Activated naive CD4-positive, alpha-beta T cell treated with anti-CD3 and anti-CD28 coated beads, Interleukin-2, amount 10 ng/mL, durations not matched to agents 7 days and 5 days (primary cell): Measurements from ENCODE around the gene DNAJC17.

Source experiments
- CTCF ChIA-PET: fragments of 350-600 bp; sonication (Branson Sonifier 250); formaldehyde crosslinking; loops from one replicate; lab custom pipeline; 2021; ENCODE audit warnings: antibody characterized with exemption; lab: Charles Lee
- DNase-seq: peaks from one replicate; pipeline ENCODE4 v3.0.0-alpha.2; 2020
- H3K27ac Mint-ChIP-seq: one replicate; pipeline ENCODE4 v1.8.0; 2021; ENCODE audit warnings: mild to moderate bottlenecking, moderate library complexity, mixed read lengths
- H3K27me3 Mint-ChIP-seq: one replicate; pipeline ENCODE4 v1.8.0; 2021; ENCODE audit warnings: mild to moderate bottlenecking, mixed read lengths
- H3K36me3 Mint-ChIP-seq: one replicate; pipeline ENCODE4 v1.8.0; 2021; ENCODE audit warnings: mixed read lengths
- H3K4me1 Mint-ChIP-seq: one replicate; pipeline ENCODE4 v1.8.0; 2021; ENCODE audit warnings: mixed read lengths
- H3K4me3 Mint-ChIP-seq: one replicate; pipeline ENCODE4 v1.8.0; 2021; ENCODE audit warnings: mild to moderate bottlenecking, moderate library complexity, mixed read lengths
- H3K9me3 Mint-ChIP-seq: one replicate; pipeline ENCODE4 v1.8.0; 2021; ENCODE audit warnings: mixed read lengths

DNAJC17 gene

DNA sequence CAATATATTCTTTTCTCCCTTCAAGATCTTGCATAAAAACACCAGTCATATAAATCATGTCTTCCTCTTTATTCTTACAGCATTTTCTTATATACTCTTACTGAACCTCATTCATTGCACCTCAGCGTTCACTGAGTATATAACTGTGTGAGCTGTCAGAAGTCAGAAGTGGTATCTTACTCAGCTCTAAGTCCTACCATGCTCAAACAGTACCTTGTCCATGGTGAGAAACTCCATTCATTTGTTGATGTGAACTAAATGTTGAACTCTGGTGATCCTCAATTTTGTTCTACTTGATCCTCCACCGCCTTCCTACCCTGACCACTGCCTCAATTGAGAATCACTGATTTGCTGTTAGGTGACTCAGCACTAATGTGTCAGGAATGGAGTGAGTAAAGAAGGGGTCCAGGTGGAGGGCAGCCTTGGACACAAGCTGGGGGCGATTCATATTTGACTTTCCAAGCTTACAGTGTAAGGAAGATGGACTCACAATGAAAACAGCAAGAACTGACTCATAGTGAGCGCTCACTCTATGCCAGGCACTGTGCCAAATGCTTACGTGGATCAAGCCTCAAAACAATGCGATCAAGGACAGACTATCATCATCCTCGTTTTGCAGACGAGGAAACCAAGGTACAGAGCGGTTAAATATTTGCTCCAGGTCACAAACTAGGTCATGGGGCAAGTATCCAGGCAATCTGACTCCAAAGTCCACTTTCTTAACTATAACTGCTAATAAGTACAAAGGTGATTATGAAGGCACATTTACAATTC, 13.9 kb downstream of the DNAJC17 start:
- H3K27ac Mint-ChIP-seq = no peak overlapping the region
- H3K4me1 Mint-ChIP-seq = peaks cover 13% of the 10 kb centered on the region
- no peak overlapping the region for H3K4me3 Mint-ChIP-seq
- DNase-seq = no peak
- no peaks in the 10 kb centered on the region for H3K9me3 Mint-ChIP-seq
- H3K36me3 Mint-ChIP-seq = peaks cover 12% of the 10 kb centered on the region
- H3K27me3 Mint-ChIP-seq = no peaks in the 10 kb centered on the region
- CTCF ChIA-PET = interaction anchor here (0.6 to 1.8 kb wide), 3 partner anchors 10 to 285 kb away, joined by 3 to 6 read pairs (median 3); no protein-coding TSS in a partner anchor

DNA sequence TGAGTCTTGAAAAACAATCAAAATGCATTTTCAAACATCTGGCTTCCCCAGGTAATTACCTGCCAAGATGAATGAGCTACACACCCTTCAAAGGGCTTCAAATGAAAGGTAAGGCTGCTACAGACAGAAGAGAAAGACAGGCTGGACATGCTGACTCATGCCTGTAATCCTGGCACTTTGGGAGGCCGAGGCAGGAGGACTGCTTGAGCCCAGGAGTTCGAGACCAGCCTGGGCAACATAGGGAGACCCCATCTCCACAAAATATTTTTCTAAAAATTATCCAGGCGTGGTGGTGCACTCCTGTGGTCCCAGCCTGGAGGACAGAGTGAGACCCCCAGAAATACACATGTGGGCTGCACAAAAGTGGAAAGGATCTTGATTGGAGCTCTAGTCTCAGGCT, 14.9 kb downstream of the DNAJC17 start:
- Mint-ChIP-seq H3K27ac (peak overlapping the region; percentile 62), H3K36me3 (peaks cover 8% of the 10 kb centered on the region), H3K27me3 (no peaks in the 10 kb centered on the region), H3K9me3 (no peaks in the 10 kb centered on the region), H3K4me3 (no peak overlapping the region), H3K4me1 (peaks cover 18% of the 10 kb centered on the region)
- CTCF ChIA-PET = interaction anchor here (0.8 to 1.8 kb wide), 2 partner anchors 9 to 284 kb away, joined by 3 to 6 read pairs; no protein-coding TSS in a partner anchor
- no peak for DNase-seq

GRCh38 chr15:40790718-40791117, 16.6 kb downstream of the DNAJC17 start:
- H3K4me3 Mint-ChIP-seq = no peak overlapping the region
- CTCF ChIA-PET = interaction anchor here (1.2 kb wide), 1 partner anchor 8 kb away, joined by 6 read pairs; no protein-coding TSS in a partner anchor
- no peak overlapping the region for H3K27ac Mint-ChIP-seq
- H3K4me1 Mint-ChIP-seq = peaks cover 27% of the 10 kb centered on the region
- H3K9me3 Mint-ChIP-seq = no peaks in the 10 kb centered on the region
- H3K36me3 Mint-ChIP-seq = peaks cover 10% of the 10 kb centered on the region
- no peaks in the 10 kb centered on the region for H3K27me3 Mint-ChIP-seq
- no peak for DNase-seq

- no peak overlapping the region for H3K4me3 Mint-ChIP-seq
- no peak overlapping the region for H3K27ac Mint-ChIP-seq
- CTCF ChIA-PET = no interaction called here
Observed at GRCh38 chr15:40789999-40790398, 17.3 kb downstream of the DNAJC17 start.

GRCh38 chr15:40789119-40789518, 18.2 kb downstream of the DNAJC17 start:
- no peaks in the 10 kb centered on the region for H3K27me3 Mint-ChIP-seq

More at GRCh38 chr15:40789999-40790398, 17.3 kb downstream of the DNAJC17 start:
- no peaks in the 10 kb centered on the region for H3K9me3 Mint-ChIP-seq
- DNase-seq = no peak
- peaks cover 26% of the 10 kb centered on the region for H3K4me1 Mint-ChIP-seq
- peaks cover 12% of the 10 kb centered on the region for H3K36me3 Mint-ChIP-seq
- no peaks in the 10 kb centered on the region for H3K27me3 Mint-ChIP-seq

GRCh38 chr15:40787991-40788390, 19.3 kb downstream of the DNAJC17 start:
- Mint-ChIP-seq H3K36me3 (peaks cover 13% of the 10 kb centered on the region), H3K27me3 (no peaks in the 10 kb centered on the region), H3K9me3 (no peaks in the 10 kb centered on the region), H3K4me3 (no peak overlapping the region), H3K27ac (peak overlapping the region; percentile 64), H3K4me1 (peaks cover 26% of the 10 kb centered on the region)
- no peak for DNase-seq
- CTCF ChIA-PET = interaction anchor here (1.1 to 1.7 kb wide), 3 partner anchors 63 to 104 kb away, joined by 3 read pairs; no protein-coding TSS in a partner anchor

More at GRCh38 chr15:40789119-40789518, 18.2 kb downstream of the DNAJC17 start:
- H3K27ac Mint-ChIP-seq = no peak overlapping the region
- peaks cover 16% of the 10 kb centered on the region for H3K36me3 Mint-ChIP-seq
- no peak for DNase-seq
- H3K4me1 Mint-ChIP-seq = peaks cover 26% of the 10 kb centered on the region
- H3K4me3 Mint-ChIP-seq = no peak overlapping the region
- H3K9me3 Mint-ChIP-seq = no peaks in the 10 kb centered on the region
- CTCF ChIA-PET = no interaction called here

DNA sequence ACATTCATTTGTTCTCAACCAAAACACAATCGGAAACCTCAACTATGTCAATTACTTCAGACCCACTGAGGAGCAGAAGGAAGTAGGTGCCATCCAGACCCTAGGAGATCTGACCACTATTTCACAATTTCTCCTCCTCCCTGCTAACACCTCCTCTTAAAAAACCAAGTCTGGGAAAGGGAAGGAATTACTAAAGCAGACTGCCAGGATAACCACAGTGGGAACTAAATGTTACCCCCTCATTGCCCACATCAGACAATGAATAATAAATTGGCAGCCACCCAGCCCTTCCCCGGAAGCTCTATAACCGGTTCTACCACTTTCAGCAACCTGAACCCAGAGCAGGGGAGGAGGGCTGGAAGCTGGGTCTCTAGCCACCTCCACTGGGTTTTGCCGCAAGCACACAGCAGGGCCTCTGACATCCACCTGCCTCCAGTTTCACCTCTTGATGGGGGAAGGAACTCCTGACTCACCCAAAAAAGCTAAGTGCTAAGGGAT, 19.9 kb downstream of the DNAJC17 start:
- CTCF ChIA-PET = interaction anchor here (1.1 to 1.7 kb wide), 3 partner anchors 62 to 105 kb away, joined by 3 read pairs; no protein-coding TSS in a partner anchor
- Mint-ChIP-seq H3K27ac (peak overlapping the region; percentile 64), H3K36me3 (peaks cover 15% of the 10 kb centered on the region), H3K4me3 (no peak overlapping the region), H3K4me1 (peaks cover 26% of the 10 kb centered on the region), H3K9me3 (no peaks in the 10 kb centered on the region), H3K27me3 (no peaks in the 10 kb centered on the region)
- peak; percentile 65 for DNase-seq

- Mint-ChIP-seq H3K4me3 (no peak overlapping the region), H3K27me3 (no peaks in the 10 kb centered on the region), H3K4me1 (peaks cover 26% of the 10 kb centered on the region), H3K27ac (no peak overlapping the region), H3K36me3 (peaks cover 10% of the 10 kb centered on the region), H3K9me3 (no peaks in the 10 kb centered on the region)
- DNase-seq = no peak
- CTCF ChIA-PET = interaction anchor here (0.7 to 2.2 kb wide), 8 partner anchors 11 to 106 kb away, joined by 3 to 6 read pairs (median 4); no protein-coding TSS in a partner anchor
Observed at GRCh38 chr15:40785814-40786213, 21.5 kb downstream of the DNAJC17 start.

DNA sequence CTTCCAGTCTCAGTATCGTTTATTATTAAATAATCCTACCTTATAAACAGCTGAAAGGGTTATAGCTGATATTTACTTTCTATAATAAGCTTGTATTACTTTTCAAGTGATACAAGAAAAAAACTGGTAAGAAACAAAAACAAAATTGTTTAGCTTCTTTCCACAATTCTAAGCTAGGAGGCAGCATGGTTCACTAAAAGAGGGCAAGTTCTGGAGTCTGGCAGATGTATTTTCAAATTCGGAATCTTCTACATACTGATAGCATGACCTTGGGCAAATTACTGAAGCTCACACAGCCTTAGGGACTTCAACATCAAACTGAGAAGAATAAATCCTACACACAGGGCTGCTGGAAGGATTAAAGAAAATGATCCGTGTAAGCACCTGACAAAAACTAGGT, 22.1 kb downstream of the DNAJC17 start:
- no peak overlapping the region for H3K27ac Mint-ChIP-seq
- no peaks in the 10 kb centered on the region for H3K27me3 Mint-ChIP-seq
- no peaks in the 10 kb centered on the region for H3K9me3 Mint-ChIP-seq
- CTCF ChIA-PET = interaction anchor here (0.6 to 2.2 kb wide), 9 partner anchors 11 to 109 kb away, joined by 3 to 6 read pairs (median 3); partner anchors contain the start of gene VPS18
- H3K36me3 Mint-ChIP-seq = peaks cover 10% of the 10 kb centered on the region
- DNase-seq = no peak
- H3K4me1 Mint-ChIP-seq = peaks cover 26% of the 10 kb centered on the region
- no peak overlapping the region for H3K4me3 Mint-ChIP-seq

DNA sequence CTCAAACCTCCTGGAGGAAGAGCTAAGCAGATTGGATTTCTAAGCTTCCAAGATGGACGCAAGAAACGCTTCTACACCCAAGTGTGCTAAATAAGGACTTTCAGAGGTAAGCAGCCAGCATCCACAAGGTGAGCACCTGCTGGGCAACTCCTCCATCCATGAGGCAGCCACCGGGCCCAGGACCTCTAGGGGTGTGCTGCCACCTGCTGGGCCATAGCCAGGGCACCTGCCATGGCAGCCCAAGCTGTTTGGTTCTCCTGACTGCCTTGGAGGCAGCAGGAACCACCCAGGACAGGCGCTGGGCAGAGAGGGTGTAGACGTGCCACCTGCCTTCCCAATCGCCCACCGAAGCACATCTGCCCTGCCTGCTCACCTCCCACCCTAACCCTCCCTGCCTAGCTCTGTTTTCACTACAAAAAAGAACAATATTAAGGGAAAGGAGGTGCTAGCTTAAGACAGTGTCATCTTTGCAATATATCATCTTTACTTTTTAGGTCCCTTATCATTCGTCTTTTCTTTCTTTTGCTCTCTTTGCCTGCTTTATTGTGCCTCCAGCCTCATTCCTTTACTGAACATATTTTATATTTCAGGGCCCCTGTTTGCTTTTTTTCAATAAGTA, 24.6 kb downstream of the DNAJC17 start:
- Mint-ChIP-seq H3K36me3 (peaks cover 16% of the 10 kb centered on the region), H3K4me3 (no peak overlapping the region), H3K4me1 (peaks cover 15% of the 10 kb centered on the region), H3K9me3 (no peaks in the 10 kb centered on the region), H3K27ac (no peak overlapping the region), H3K27me3 (no peaks in the 10 kb centered on the region)
- peak; percentile 87 for DNase-seq
- CTCF ChIA-PET = interaction anchor here (0.8 to 2.6 kb wide), 33 partner anchors 8 to 283 kb away, joined by 3 to 14 read pairs (median 4); partner anchors contain the start of genes C15orf62, CCDC32, GCHFR and VPS18

- Mint-ChIP-seq H3K27ac (peak overlapping the region; percentile 69), H3K9me3 (no peaks in the 10 kb centered on the region), H3K36me3 (peaks cover 30% of the 10 kb centered on the region), H3K4me1 (peaks cover 8% of the 10 kb centered on the region), H3K27me3 (no peaks in the 10 kb centered on the region), H3K4me3 (no peak overlapping the region)
- DNase-seq = peak; percentile 55
- CTCF ChIA-PET = interaction anchor here (0.7 to 1.6 kb wide), 2 partner anchors 83 to 127 kb away, joined by 3 to 4 read pairs; no protein-coding TSS in a partner anchor
Observed at GRCh38 chr15:40776537-40777141, 30.6 kb downstream of the DNAJC17 start.

GRCh38 chr15:40775740-40776536, 31.3 kb downstream of the DNAJC17 start:
- CTCF ChIA-PET = interaction anchor here (1.6 kb wide), 1 partner anchor 83 kb away, joined by 4 read pairs; no protein-coding TSS in a partner anchor

DNA sequence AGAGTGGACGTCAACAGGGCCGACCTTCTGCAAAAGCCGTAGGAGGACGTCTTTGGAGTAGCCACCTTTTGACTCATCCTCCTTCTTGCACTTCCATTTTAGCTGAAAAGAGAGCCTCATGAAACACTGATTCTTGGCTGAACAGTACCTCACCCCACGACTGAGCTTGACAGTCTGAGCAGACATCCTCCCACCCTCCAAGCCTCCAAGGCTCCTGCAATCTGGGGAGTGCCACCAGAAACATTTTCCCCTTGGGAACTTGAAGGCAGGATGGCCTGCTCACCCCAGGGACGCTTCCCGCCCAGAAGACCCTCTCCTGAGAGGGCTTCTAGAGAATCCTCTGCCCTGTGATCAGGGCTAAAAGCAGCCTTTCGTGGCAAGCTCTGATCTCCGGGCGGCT, 32.3 kb downstream of the DNAJC17 start:
- peaks cover 37% of the 10 kb centered on the region for H3K36me3 Mint-ChIP-seq
- CTCF ChIA-PET = interaction anchor here (0.8 kb wide), 1 partner anchor 10 kb away, joined by 3 read pairs; no protein-coding TSS in a partner anchor
- no peak overlapping the region for H3K27ac Mint-ChIP-seq
- no peak overlapping the region for H3K4me3 Mint-ChIP-seq
- no peaks in the 10 kb centered on the region for H3K9me3 Mint-ChIP-seq
- peaks cover 12% of the 10 kb centered on the region for H3K4me1 Mint-ChIP-seq
- DNase-seq = no peak
- H3K27me3 Mint-ChIP-seq = no peaks in the 10 kb centered on the region

More at GRCh38 chr15:40775740-40776536, 31.3 kb downstream of the DNAJC17 start:
- Mint-ChIP-seq H3K9me3 (no peaks in the 10 kb centered on the region), H3K4me3 (no peak overlapping the region), H3K27me3 (no peaks in the 10 kb centered on the region), H3K27ac (no peak overlapping the region), H3K36me3 (peaks cover 32% of the 10 kb centered on the region), H3K4me1 (peaks cover 8% of the 10 kb centered on the region)
- DNase-seq = no peak
